Left lung (tissue), 10 donors: Measurements from ENCODE around the gene ACSF3. TPM values are rescaled to one million over a fixed set of nuclear protein-coding genes. Genes with fewer than 3 reads are reported as not detected.

ENCODE experiments used
- ATAC-seq: fragments of 200-7000 bp; cut with Tn5 transposase; one replicate; pipeline ENCODE4 v1.9.1; 2020; ENCODE audit warnings: moderate library complexity
- DNase-seq, 4 donors: peaks; one replicate each; pipeline ENCODE4 v3.0.0-alpha.2; 2013 to 2020
- H3K27ac ChIP-seq, 2 donors: fragments of 200-600 bp; sonication (generic) in 1 of 2; one replicate each; pipeline versions ENCODE4 v1.5.0 to v1.8.0; 2020 to 2021
- H3K27me3 ChIP-seq, 2 donors: fragments of 200-600 bp; sonication (generic) in 1 of 2; one replicate each; pipeline versions ENCODE4 v1.5.0 to v1.8.0; 2020 to 2021
- H3K36me3 ChIP-seq, 2 donors: fragments of 200-600 bp; sonication (generic) in 1 of 2; one replicate each; pipeline versions ENCODE4 v1.5.0 to v1.8.0; 2020 to 2021
- H3K4me1 ChIP-seq, 2 donors: fragments of 200-600 bp; one replicate each; pipeline ENCODE4 v1.8.0; 2021
- H3K4me3 ChIP-seq, 2 donors: fragments of 200-600 bp; sonication (generic) in 1 of 2; one replicate each; pipeline versions ENCODE4 v1.5.0 to v1.8.0; 2020 to 2021; ENCODE audit warnings: mild to moderate bottlenecking in 1 of 2
- H3K9me3 ChIP-seq, 2 donors: fragments of 200-600 bp; sonication (generic) in 1 of 2; one replicate each; pipeline versions ENCODE4 v1.5.0 to v1.8.0; 2020 to 2021
- intact Hi-C, 2 donors: fragments of 100-400 bp; cut with DNase I; formaldehyde crosslinking; loops; one replicate each; pipeline versions ENCODE4 v1.11.2 to v1.14.2; 2022
- polyA plus RNA-seq, 6 donors: library from polyadenylated mRNA; unstranded; fragments of 120-200 nt; gene quantifications; one replicate each; pipeline ENCODE4 v1.2.1, GENCODE V29; 2013; ENCODE audit not compliant: insufficient read length in 6 of 6
- total RNA-seq, 2 donors: library from RNA; stranded (reverse); fragmentation: NEBNext Ultra II Directional; extraction: Animal tissue kit (Norgen Biotek cat#: 25700); gene quantifications; one replicate each; pipeline ENCODE4 v1.2.1, GENCODE V29; 2021
- TF ChIP-seq, protein P1 (sequence below), 2 donors: fragments of 200-600 bp; sonication (generic) in 1 of 2; IDR thresholded peaks; one replicate each; pipeline versions ENCODE4 v1.5.0 to v1.8.0; 2021; ENCODE audit warnings: antibody characterized with exemption in 2 of 2
- donor health status: DM: no; HTN: yes; CAD: no.
- donor health status: DM: no; HTN: no; CAD: no.

The ACSF3 gene
- total and polyA plus RNA-seq, 8 donors, result 30.0 to 38.4 (median 33.7) TPM

DNA sequence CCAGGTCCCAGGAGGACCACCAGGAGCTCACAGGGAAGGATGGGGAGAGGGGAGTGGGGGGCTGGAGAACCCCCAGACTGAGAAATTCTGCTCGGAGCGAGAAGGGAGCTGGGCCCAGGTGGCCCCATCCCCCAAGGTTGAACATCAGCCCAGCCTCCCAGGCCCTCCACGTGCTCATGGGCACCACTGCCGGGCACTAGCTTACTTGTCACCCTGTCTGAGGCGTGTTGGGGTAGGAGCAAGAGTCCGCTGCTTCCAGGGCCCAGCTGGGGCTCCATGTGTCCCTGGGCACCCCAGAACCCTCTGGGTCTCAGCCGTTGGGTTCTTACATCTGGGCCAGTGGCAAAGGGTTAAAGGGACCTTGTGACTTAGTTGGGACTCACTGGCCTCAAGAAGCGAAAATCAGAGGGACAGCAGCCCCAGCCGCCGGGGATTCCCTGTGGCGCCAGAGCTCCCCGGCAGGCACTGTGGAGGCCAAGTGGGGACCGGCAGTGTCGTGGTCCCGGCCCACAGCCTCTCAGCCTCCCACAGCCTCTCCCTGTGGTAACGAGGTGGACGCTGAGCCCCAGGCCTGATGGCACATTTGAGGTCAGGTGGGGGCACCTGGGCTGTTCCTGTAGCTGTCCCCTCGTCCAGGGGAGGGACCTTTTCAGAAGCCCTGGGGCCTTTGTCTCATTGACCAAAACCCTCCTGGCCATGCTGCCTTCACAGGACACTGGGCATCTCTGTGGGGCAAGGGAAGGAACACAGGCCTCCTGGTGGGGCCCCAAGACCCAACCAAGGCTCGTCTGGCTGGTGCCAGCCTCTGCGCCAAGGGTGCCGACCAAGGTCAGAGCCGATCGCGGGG is 44.2 kb downstream of the ACSF3 start:
- peak in 1 of 4 donors; percentile 60 for DNase-seq
- intact Hi-C loops, result no loop called here
- no peak overlapping the region for H3K4me3 ChIP-seq
- H3K36me3 ChIP-seq, result peaks cover 0 to 87% of the 10 kb centered on the region in 2 donors
- no peak overlapping the region for H3K27ac ChIP-seq
- no peaks in the 10 kb centered on the region for H3K27me3 ChIP-seq
- TF ChIP-seq, protein P1, sequence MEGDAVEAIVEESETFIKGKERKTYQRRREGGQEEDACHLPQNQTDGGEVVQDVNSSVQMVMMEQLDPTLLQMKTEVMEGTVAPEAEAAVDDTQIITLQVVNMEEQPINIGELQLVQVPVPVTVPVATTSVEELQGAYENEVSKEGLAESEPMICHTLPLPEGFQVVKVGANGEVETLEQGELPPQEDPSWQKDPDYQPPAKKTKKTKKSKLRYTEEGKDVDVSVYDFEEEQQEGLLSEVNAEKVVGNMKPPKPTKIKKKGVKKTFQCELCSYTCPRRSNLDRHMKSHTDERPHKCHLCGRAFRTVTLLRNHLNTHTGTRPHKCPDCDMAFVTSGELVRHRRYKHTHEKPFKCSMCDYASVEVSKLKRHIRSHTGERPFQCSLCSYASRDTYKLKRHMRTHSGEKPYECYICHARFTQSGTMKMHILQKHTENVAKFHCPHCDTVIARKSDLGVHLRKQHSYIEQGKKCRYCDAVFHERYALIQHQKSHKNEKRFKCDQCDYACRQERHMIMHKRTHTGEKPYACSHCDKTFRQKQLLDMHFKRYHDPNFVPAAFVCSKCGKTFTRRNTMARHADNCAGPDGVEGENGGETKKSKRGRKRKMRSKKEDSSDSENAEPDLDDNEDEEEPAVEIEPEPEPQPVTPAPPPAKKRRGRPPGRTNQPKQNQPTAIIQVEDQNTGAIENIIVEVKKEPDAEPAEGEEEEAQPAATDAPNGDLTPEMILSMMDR (IDR thresholded peaks at IDR 0.05), result no peak
- H3K4me1 ChIP-seq, result no peaks in the 10 kb centered on the region
- ATAC-seq, result no peak
- H3K9me3 ChIP-seq, result no peaks in the 10 kb centered on the region

DNA sequence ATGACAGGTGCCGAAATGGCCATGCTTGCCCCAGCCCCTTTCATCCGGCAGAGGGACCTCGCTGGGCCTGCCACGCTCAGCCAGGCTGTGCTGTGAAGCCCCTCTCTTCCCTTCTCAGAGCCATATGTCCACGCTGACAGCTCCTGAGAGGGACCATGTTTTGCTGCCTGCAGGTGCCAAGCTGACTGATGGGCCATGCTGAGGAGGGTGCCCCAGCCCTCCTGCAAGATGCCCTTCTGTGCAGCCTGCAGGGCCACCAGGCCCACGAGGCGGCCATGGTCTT is 44.8 kb downstream of the ACSF3 start:
- Histone ChIP-seq H3K27me3 (no peaks in the 10 kb centered on the region), H3K36me3 (peaks cover 0 to 87% of the 10 kb centered on the region in 2 donors), H3K4me3 (no peak overlapping the region), H3K27ac (no peak overlapping the region), H3K4me1 (no peaks in the 10 kb centered on the region), H3K9me3 (no peaks in the 10 kb centered on the region)
- TF ChIP-seq, protein P1 (IDR thresholded peaks at IDR 0.05), result no peak
- intact Hi-C loops, result no loop called here
- DNase-seq (peak in 1 of 4 donors; percentile 63), ATAC-seq (no peak)

- no peaks in the 10 kb centered on the region for H3K27me3 ChIP-seq
- H3K36me3 ChIP-seq, result peaks cover 0 to 87% of the 10 kb centered on the region in 2 donors
- no peak overlapping the region for H3K4me3 ChIP-seq
- ATAC-seq, result no peak
- peak in 1 of 4 donors; percentile 69 for DNase-seq
- no peaks in the 10 kb centered on the region for H3K4me1 ChIP-seq
- H3K27ac ChIP-seq, result no peak overlapping the region
- intact Hi-C loops, result no loop called here
- TF ChIP-seq, protein P1 (IDR thresholded peaks at IDR 0.05), result no peak
- no peaks in the 10 kb centered on the region for H3K9me3 ChIP-seq
These were observed 45.3 kb downstream of the ACSF3 start for GRCh38 chr16:89138843-89139520.

DNA sequence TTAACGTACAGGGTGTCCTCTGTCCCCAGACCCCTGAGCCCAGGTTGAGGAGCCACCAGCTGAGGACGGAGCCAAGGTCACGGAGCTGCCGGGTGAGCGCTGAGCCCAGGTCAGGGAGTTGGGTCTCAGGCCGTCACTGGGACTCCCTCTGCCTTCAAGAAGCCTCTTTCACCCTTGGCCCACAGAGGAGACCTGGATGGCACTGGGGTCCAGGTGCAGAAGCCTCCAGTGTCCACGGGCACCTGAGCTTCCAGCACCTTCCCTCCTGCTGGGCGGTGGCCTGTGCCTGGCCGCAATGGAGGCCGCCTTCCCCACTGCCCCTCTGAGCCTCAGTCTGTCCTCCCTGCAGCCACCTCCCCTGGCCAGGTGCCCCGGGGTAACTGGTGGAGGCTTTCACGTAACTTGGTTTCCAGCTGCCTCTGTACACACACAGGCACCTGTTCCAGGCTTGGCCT is 46.3 kb downstream of the ACSF3 start:
- ATAC-seq (no peak), DNase-seq (peak in 1 of 4 donors; percentile 57)
- H3K27me3 ChIP-seq, result no peaks in the 10 kb centered on the region
- peaks cover 0 to 90% of the 10 kb centered on the region in 2 donors for H3K36me3 ChIP-seq
- H3K4me1 ChIP-seq, result no peaks in the 10 kb centered on the region
- TF ChIP-seq, protein P1 (IDR thresholded peaks at IDR 0.05), result no peak
- H3K9me3 ChIP-seq, result no peaks in the 10 kb centered on the region
- H3K4me3 ChIP-seq, result no peak overlapping the region
- H3K27ac ChIP-seq, result no peak overlapping the region
- intact Hi-C loops, result no loop called here

DNA sequence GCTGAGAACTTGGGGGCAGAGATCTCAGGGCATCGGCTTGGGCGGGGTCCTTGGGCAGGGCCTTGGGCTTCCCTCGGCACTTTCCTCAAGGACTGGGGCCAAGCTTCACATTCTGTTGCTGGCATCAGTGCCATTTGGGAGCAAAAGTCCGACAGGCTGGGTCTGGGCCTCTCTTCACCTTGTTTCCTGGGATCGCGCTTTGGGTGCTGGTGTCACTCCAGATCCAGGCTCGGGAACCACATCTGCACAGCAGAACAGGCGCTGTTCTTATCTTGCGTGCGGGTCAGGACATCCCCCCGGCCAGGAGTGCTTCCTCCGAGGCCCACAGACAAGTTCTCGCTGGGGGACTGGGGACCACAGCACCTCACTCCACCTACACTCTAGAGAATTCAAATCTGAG is 46.7 kb downstream of the ACSF3 start:
- ATAC-seq (no peak), DNase-seq (peak in 1 of 4 donors; percentile 40)
- H3K9me3 ChIP-seq, result no peaks in the 10 kb centered on the region
- H3K4me1 ChIP-seq, result no peaks in the 10 kb centered on the region
- TF ChIP-seq, protein P1 (IDR thresholded peaks at IDR 0.05), result no peak
- H3K4me3 ChIP-seq, result no peak overlapping the region
- no peak overlapping the region for H3K27ac ChIP-seq
- H3K36me3 ChIP-seq, result peaks cover 0 to 90% of the 10 kb centered on the region in 2 donors
- intact Hi-C loops, result no loop called here
- H3K27me3 ChIP-seq, result no peaks in the 10 kb centered on the region
